ENCODE results near the gene CHST6. TPM values are rescaled to one million over a fixed set of nuclear protein-coding genes. Genes with fewer than 3 reads are reported as not detected.

The CHST6 gene
- total and polyA plus RNA-seq, 9 of the 15 experiments (the other 6 are each of a cell fraction or from before 2014, with no cell fraction given): 0.01 to 0.05 (median 0.02) TPM; not detected in 6

DNA sequence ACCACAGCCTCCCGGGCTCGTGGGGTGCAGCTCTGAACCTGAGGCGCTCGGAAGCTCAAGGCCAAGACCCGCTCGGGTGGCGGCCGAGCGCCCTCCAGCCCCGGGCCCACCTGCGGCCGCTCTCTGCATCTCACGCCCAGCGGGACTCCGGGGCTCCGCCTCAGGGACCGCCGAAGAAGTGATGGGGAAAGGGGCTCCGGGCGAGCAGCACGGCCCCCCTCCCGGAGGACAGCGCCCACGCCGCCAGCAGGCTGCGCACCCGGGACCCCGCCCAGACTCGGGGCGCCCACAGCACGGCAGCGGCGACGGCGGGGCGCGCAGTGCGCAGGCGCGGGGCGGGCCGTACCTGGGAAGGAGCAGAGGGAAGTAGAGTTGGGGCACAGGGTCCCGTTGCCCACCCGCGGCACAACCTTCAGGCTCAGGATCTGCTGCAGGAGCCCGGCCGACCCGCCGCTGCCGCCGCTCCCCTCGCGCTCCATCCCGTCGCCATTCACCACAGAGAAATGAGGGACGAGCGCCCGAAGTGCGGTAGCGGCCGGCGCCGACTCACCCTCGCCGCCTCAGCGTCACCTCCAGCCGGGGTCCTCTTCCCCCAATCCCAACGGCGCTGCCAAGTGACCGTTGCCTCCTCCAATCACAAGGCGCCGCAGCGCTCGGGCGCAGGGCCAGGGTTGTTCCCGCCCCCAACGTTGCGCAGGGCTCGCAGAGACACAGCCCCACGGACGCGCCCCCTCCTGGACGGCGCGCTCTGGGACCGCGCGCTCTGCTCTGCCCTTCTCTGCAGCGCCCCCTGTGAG is 30.9 kb downstream of the CHST6 start, which contains the start of gene TMEM170A (continued):
- TF ChIP-seq, protein P1, sequence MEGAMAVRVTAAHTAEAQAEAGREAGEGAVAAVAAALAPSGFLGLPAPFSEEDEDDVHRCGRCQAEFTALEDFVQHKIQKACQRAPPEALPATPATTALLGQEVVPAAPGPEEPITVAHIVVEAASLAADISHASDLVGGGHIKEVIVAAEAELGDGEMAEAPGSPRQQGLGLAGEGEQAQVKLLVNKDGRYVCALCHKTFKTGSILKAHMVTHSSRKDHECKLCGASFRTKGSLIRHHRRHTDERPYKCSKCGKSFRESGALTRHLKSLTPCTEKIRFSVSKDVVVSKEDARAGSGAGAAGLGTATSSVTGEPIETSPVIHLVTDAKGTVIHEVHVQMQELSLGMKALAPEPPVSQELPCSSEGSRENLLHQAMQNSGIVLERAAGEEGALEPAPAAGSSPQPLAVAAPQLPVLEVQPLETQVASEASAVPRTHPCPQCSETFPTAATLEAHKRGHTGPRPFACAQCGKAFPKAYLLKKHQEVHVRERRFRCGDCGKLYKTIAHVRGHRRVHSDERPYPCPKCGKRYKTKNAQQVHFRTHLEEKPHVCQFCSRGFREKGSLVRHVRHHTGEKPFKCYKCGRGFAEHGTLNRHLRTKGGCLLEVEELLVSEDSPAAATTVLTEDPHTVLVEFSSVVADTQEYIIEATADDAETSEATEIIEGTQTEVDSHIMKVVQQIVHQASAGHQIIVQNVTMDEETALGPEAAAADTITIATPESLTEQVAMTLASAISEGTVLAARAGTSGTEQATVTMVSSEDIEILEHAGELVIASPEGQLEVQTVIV (CRISPR knock-in tag; IDR thresholded peaks at IDR 0.05; ENCODE audit: borderline replicate concordance): no peak
- TF ChIP-seq USF2 (CRISPR knock-in tag; IDR thresholded peaks at IDR 0.05) (no peak), MCM5 (IDR thresholded peaks at IDR 0.05; ENCODE audit: low read depth) (no peak), ZKSCAN3 (CRISPR knock-in tag; IDR thresholded peaks at IDR 0.05) (no peak), TBP (optimal IDR thresholded peaks at IDR 0.05; ENCODE audit: low read depth, low read length) (peak; percentile 78), OTX1 (CRISPR knock-in tag; IDR thresholded peaks at IDR 0.05) (no peak), FUS (optimal IDR thresholded peaks at IDR 0.05; ENCODE audit: low read depth, low read length) (peak; percentile 16), POLR2AphosphoS5 (IDR thresholded peaks at IDR 0.05; ENCODE audit: control insufficient read depth, insufficient read depth, low read depth, low read length) (peak; percentile 84; the same call in 1 of the 2 replicates), ZNF224 (CRISPR knock-in tag; IDR thresholded peaks at IDR 0.05) (no peak), HCFC1 (IDR thresholded peaks at IDR 0.05; ENCODE audit: low read depth, low read length) (peak; percentile 59), RBFOX2 (IDR thresholded peaks at IDR 0.05; ENCODE audit: low read depth, low read length) (peak; percentile 97), ZNF395 (CRISPR knock-in tag; IDR thresholded peaks at IDR 0.05) (peak; percentile 62), TCF7 (IDR thresholded peaks at IDR 0.05; ENCODE audit: borderline replicate concordance) (no peak; the same call in 1 of the 2 replicates), TAF1 (IDR thresholded peaks at IDR 0.05; ENCODE audit: control insufficient read depth, extremely low read depth, insufficient read depth, low read length, severe bottlenecking) (peak; percentile 73), GATAD2A (IDR thresholded peaks at IDR 0.05) (0 out of 2 replicates have a peak, but pooled peaks have one; percentile 48), ATF7 (IDR thresholded peaks at IDR 0.05) (peak; percentile 94)
- TF ChIP-seq, protein P2, sequence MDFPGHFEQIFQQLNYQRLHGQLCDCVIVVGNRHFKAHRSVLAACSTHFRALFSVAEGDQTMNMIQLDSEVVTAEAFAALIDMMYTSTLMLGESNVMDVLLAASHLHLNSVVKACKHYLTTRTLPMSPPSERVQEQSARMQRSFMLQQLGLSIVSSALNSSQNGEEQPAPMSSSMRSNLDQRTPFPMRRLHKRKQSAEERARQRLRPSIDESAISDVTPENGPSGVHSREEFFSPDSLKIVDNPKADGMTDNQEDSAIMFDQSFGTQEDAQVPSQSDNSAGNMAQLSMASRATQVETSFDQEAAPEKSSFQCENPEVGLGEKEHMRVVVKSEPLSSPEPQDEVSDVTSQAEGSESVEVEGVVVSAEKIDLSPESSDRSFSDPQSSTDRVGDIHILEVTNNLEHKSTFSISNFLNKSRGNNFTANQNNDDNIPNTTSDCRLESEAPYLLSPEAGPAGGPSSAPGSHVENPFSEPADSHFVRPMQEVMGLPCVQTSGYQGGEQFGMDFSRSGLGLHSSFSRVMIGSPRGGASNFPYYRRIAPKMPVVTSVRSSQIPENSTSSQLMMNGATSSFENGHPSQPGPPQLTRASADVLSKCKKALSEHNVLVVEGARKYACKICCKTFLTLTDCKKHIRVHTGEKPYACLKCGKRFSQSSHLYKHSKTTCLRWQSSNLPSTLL (IDR thresholded peaks at IDR 0.05): no peak
- TF ChIP-seq, protein P3, sequence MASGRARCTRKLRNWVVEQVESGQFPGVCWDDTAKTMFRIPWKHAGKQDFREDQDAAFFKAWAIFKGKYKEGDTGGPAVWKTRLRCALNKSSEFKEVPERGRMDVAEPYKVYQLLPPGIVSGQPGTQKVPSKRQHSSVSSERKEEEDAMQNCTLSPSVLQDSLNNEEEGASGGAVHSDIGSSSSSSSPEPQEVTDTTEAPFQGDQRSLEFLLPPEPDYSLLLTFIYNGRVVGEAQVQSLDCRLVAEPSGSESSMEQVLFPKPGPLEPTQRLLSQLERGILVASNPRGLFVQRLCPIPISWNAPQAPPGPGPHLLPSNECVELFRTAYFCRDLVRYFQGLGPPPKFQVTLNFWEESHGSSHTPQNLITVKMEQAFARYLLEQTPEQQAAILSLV (tag; IDR thresholded peaks at IDR 0.05): no peak

Measured in K562 (cell line).